Measurements from ENCODE around the gene MADCAM1.

DNA sequence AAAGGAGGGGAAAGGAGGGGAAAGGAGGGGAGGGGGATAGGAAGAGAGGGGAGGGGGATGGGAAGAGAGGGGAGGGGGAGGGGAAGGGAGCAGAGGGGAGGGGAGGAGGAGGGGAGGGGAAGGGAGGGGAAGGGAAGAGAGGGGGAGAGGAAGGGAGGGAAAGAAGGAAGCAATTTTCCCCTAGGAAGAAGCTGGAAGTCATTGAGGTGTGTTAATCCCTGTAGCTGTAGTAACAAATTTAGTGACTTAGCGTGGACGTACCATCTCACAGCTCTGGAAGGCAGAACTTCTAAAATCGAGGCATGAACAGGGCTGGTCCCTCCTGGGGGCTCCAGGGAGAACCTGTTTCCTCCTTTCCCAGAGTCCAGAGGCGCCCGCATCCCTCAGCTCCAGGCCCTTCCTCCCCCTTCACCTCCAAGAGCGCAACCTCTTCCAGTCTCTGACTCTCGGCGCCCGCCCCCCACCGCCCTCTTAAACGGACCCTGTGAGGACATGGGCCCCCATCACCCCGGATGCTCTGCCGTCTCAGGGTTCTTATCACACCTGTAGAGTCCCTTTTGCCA, 29.7 kb downstream of the MADCAM1 start:
- no peak for TF ChIP-seq GATA3 (IDR thresholded peaks at IDR 0.05; ENCODE audit: low read depth, low read length)
- TF ChIP-seq GATA2 (IDR thresholded peaks at IDR 0.05; ENCODE audit: low read depth, low read length): no peak
